ENCODE data around the gene SOHLH1.

GRCh38 chr9:135690836-135691570, 8.3 kb downstream of the SOHLH1 start:
- TF ChIP-seq CTCF (IDR thresholded peaks at IDR 0.05 in 8 of 11, conservative IDR thresholded peaks at IDR 0.05 in 3 of 11) (no peak), POLR2A (IDR thresholded peaks at IDR 0.05) (no peak), POLR2AphosphoS5 (IDR thresholded peaks at IDR 0.05) (no peak)

Data from spleen (tissue), 7 donors.